ENCODE results near the gene TIPARP. TPM values are rescaled to one million over a fixed set of nuclear protein-coding genes. Genes with fewer than 3 reads are reported as not detected.

Gene TIPARP
- total and polyA plus RNA-seq, 2 of the 8 experiments (the other 6 are each of a cell fraction or from before 2014, with no cell fraction given): 1.6 to 5.8 TPM

DNA sequence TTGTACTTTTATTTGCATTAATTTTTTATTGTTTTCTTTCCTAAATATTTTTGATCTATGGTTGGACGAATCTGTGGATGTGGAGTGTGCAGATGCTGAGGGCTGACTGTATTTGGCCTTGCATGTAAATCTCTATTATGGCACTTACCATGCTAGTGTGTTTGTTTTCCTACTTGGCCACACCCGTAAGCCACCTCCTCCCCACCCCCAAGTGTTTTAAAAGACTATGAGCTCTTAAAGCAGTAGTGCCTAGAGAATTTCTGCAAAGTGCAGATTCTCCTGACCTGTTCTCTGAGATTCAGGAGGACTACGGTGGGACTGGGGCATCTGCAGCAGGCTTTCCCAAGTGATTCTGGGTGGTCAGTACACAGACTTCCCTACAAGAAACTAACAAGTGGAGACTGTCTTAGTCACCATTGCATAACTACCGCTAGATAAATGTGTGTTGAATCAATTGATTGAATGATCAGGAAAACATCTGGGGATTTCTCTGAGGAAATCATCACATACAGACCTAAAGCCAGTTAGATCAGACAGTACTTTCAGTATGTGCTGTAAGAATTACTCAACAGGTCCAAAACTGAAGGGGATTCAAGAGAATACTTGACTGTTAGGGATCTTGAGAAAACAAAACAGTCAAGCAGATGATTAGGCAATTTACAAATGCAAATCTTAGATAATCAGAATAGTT lies 6.2 kb upstream of the TIPARP start:
- Histone ChIP-seq H3K4ac (replicated peaks; ENCODE audit: insufficient read length, low read depth, low read length) (no peak overlapping the region), H3K56ac (replicated peaks; ENCODE audit: insufficient read length, low read depth, low read length) (no peak overlapping the region), H3K79me1 (ENCODE audit: low read depth, low read length) (no peaks in the 10 kb centered on the region), H4K91ac (replicated peaks; ENCODE audit: insufficient read length, low read length) (no peak overlapping the region), H2BK20ac (ENCODE audit: low read length) (no peak overlapping the region), H3K18ac (ENCODE audit: extremely low read depth, low read length) (no peak overlapping the region), H3K4me2 (ENCODE audit: insufficient read depth in 1 of 2, low read depth in 2 of 2, low read length in 2 of 2) (no peak overlapping the region), H2AK5ac (ENCODE audit: low read depth, low read length) (no peak overlapping the region), H2BK15ac (ENCODE audit: low read length) (no peak overlapping the region), H3K4me1 (replicated peaks in 1 of 4; ENCODE audit: control insufficient read depth in 3 of 4, insufficient read depth in 4 of 4, low read length in 3 of 4) (peaks cover 0 to 3% (median 0%) of the 10 kb centered on the region in 4 experiments; a peak in 1 of 7 replicates), H3K23me2 (ENCODE audit: low read depth, low read length) (no peaks in the 10 kb centered on the region), H3K23ac (ENCODE audit: insufficient read length) (no peak overlapping the region), H2BK12ac (ENCODE audit: low read depth, low read length) (no peak overlapping the region), H2AFZ (ENCODE audit: low read length) (peak overlapping the region; percentile 68), H2BK120ac (replicated peaks; ENCODE audit: low read depth, low read length) (no peak overlapping the region), H2BK5ac (ENCODE audit: low read depth, low read length) (no peak overlapping the region), H3K27me3 (replicated peaks in 1 of 4; ENCODE audit: control insufficient read depth in 3 of 4, extremely low read depth in 1 of 4, insufficient read depth in 3 of 4, low read length in 3 of 4) (no peaks in the 10 kb centered on the region; a peak in 1 of 7 replicates), H4K20me1 (replicated peaks in 1 of 2; ENCODE audit: control insufficient read depth in 1 of 2, insufficient read depth in 2 of 2, low read length in 2 of 2) (no peaks in the 10 kb centered on the region), H4K5ac (ENCODE audit: insufficient read length, low read depth, low read length) (no peak overlapping the region), H3K9ac (replicated peaks in 1 of 4; ENCODE audit: extremely low read depth in 1 of 4, low read depth in 3 of 4, low read length in 3 of 4) (no peak overlapping the region), H4K8ac (ENCODE audit: extremely low read depth, insufficient read depth, low read length) (no peak overlapping the region), H3K9me3 (ENCODE audit: insufficient read depth in 2 of 2, low read depth in 1 of 2, low read length in 1 of 2) (no peaks in the 10 kb centered on the region), H3K14ac (ENCODE audit: insufficient read length) (no peak overlapping the region), H3K4me3 (ENCODE audit: extremely low read depth in 1 of 4, insufficient read depth in 2 of 4, low read depth in 3 of 4, low read length in 4 of 4) (no peak overlapping the region), H3K79me2 (ENCODE audit: control insufficient read depth in 1 of 2, insufficient read depth in 2 of 2, low read length in 2 of 2) (no peaks in the 10 kb centered on the region), H3K36me3 (ENCODE audit: control insufficient read depth in 2 of 4, insufficient read depth in 4 of 4, low read length in 3 of 4) (no peaks in the 10 kb centered on the region), H3K27ac (ENCODE audit: low read depth, low read length) (no peak overlapping the region)
- WGBS, 2 experiments (ENCODE audit: extremely low coverage in 1 of 2, insufficient coverage in 1 of 2, insufficient read length in 1 of 2, insufficient replicate concordance in 2 of 2, low coverage in 1 of 2, low lambda C conversion rate in 2 of 2, missing lambda C conversion rate in 1 of 2): 54% methylated on average over 4 of the region's 4 CpGs; no CpG with 5 or more reads in 1 of the 2 experiments
- ChIA-PET POLR2A (ENCODE audit: partially characterized antibody) (no interaction called here), CTCF (ENCODE audit: partially characterized antibody) (interaction anchor here (1.0 to 1.1 kb wide), 2 partner anchors 152 to 518 kb away, joined by 3 read pairs; no protein-coding TSS in a partner anchor)
- TF ChIP-seq CBX8 (IDR thresholded peaks at IDR 0.05; ENCODE audit: borderline replicate concordance, low read depth, low read length) (no peak), GABPA (IDR thresholded peaks at IDR 0.05; ENCODE audit: borderline replicate concordance, insufficient read depth, low read length) (no peak), CHD1 (IDR thresholded peaks at IDR 0.05; ENCODE audit: low read depth, low read length) (no peak)
- no peak for DNase-seq (ENCODE audit: low read depth in 1 of 2, low spot score in 2 of 2)
- FAIRE-seq: no peak
